ENCODE data around the gene GAL3ST2.

- TF ChIP-seq CTCF (IDR thresholded peaks at IDR 0.05) (no peak), POLR2A (IDR thresholded peaks at IDR 0.05) (no peak)
Observed at GRCh38 chr2:241821460-241822263, 45.0 kb downstream of the GAL3ST2 start.

Data from body of pancreas (tissue), 4 donors.